ENCODE results near the gene ERG28. TPM values are rescaled to one million over a fixed set of nuclear protein-coding genes. Genes with fewer than 3 reads are reported as not detected.
A peak's percentile ranks its signal among the peaks of the same experiment; 100 is the strongest.

Gene ERG28
- total RNA-seq, 1 experiment from 2014 or later, result 29.1 TPM

- no peaks in the 10 kb centered on the region for H3K27me3 ChIP-seq (ENCODE audit: insufficient read depth, low read length)
- H3T11ph ChIP-seq (ENCODE audit: low read length), result no peak overlapping the region
- H4K5ac ChIP-seq (ENCODE audit: insufficient read length, low read depth, low read length), result no peak overlapping the region
- H3K4me1 ChIP-seq (ENCODE audit: insufficient read depth, low read length), result peaks cover 6% of the 10 kb centered on the region
- H2BK5ac ChIP-seq (ENCODE audit: insufficient read length, low read length), result no peak overlapping the region
- H3K4me2 ChIP-seq (ENCODE audit: insufficient read depth, insufficient read length, low read length), result no peak overlapping the region
- H4K91ac ChIP-seq (ENCODE audit: insufficient read length, low read depth, low read length), result no peak overlapping the region
- no peak overlapping the region for H3K23ac ChIP-seq (ENCODE audit: insufficient read length, low read depth, low read length)
- no peaks in the 10 kb centered on the region for H3K79me2 ChIP-seq (ENCODE audit: insufficient read depth, low read length)
- Mint-ChIP-seq H3K27me3 (ENCODE audit: low read depth) (no peaks in the 10 kb centered on the region), H3K4me3 (no peak overlapping the region), H3K9me3 (no peaks in the 10 kb centered on the region), H3K4me1 (peaks cover 33 to 40% of the 10 kb centered on the region in 2 experiments), H3K27ac (no peak overlapping the region), H3K36me3 (ENCODE audit: insufficient read depth in 1 of 3, low read depth in 3 of 3) (peaks cover 0 to 5% (median 2%) of the 10 kb centered on the region in 3 experiments; a peak in 3 of 7 replicates)
- H2AFZ ChIP-seq (ENCODE audit: low read length), result no peak overlapping the region
- H3K4ac ChIP-seq (ENCODE audit: low read depth, low read length), result no peak overlapping the region
- no peak overlapping the region for H3K56ac ChIP-seq (ENCODE audit: insufficient read length, low read depth, low read length)
- no peak overlapping the region for H2BK20ac ChIP-seq (ENCODE audit: low read depth, low read length, poor library complexity, severe bottlenecking)
- no peak overlapping the region for H4K8ac ChIP-seq (replicated peaks; ENCODE audit: insufficient read length, low read depth, low read length)
- TF ChIP-seq, protein P1, sequence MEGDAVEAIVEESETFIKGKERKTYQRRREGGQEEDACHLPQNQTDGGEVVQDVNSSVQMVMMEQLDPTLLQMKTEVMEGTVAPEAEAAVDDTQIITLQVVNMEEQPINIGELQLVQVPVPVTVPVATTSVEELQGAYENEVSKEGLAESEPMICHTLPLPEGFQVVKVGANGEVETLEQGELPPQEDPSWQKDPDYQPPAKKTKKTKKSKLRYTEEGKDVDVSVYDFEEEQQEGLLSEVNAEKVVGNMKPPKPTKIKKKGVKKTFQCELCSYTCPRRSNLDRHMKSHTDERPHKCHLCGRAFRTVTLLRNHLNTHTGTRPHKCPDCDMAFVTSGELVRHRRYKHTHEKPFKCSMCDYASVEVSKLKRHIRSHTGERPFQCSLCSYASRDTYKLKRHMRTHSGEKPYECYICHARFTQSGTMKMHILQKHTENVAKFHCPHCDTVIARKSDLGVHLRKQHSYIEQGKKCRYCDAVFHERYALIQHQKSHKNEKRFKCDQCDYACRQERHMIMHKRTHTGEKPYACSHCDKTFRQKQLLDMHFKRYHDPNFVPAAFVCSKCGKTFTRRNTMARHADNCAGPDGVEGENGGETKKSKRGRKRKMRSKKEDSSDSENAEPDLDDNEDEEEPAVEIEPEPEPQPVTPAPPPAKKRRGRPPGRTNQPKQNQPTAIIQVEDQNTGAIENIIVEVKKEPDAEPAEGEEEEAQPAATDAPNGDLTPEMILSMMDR (conservative IDR thresholded peaks at IDR 0.05), result no peak
- H3K9me3 ChIP-seq (ENCODE audit: control insufficient read depth, low read depth, low read length), result no peaks in the 10 kb centered on the region
- no peak overlapping the region for H2BK15ac ChIP-seq (ENCODE audit: low read depth, low read length)
- H3K27ac ChIP-seq (ENCODE audit: insufficient read length, low read depth, low read length), result no peak overlapping the region
- no peak overlapping the region for H3K9ac ChIP-seq (ENCODE audit: extremely low read depth, insufficient read length, low read length)
- no peak overlapping the region for H2BK12ac ChIP-seq (ENCODE audit: insufficient read length, low read depth, low read length)
- DNase-seq, result peak; percentile 30
- no peak overlapping the region for H2AK5ac ChIP-seq (ENCODE audit: insufficient read length, low read length)
- H3K79me1 ChIP-seq (ENCODE audit: insufficient read depth, low read depth, low read length, poor library complexity, severe bottlenecking), result no peaks in the 10 kb centered on the region
- no peaks in the 10 kb centered on the region for H4K20me1 ChIP-seq (ENCODE audit: control insufficient read depth, insufficient read depth, insufficient read length)
- no peak overlapping the region for H3K18ac ChIP-seq (ENCODE audit: insufficient read length, low read depth, low read length)
- peak overlapping the region; percentile 8; the same call in 1 of the 2 replicates for H3K14ac ChIP-seq (ENCODE audit: insufficient read depth, low read length)
- H2BK120ac ChIP-seq (ENCODE audit: low read depth, low read length, poor library complexity, severe bottlenecking), result no peak overlapping the region
- WGBS (ENCODE audit: extremely low coverage, insufficient read length, low lambda C conversion rate), result no CpG with 5 or more reads among the region's 13 CpGs
- no peaks in the 10 kb centered on the region for H3K23me2 ChIP-seq (ENCODE audit: insufficient read length, low read depth, low read length, poor library complexity, severe bottlenecking)
These were observed 24.5 kb downstream of the ERG28 start for GRCh38 chr14:75636100-75636692.
